H9 (cell line): ENCODE data around the gene KCNAB2. TPM values are rescaled to one million over a fixed set of nuclear protein-coding genes. Genes with fewer than 3 reads are reported as not detected.

Source experiments
- DNase-seq: peaks from one replicate; pipeline ENCODE4 v3.0.0-alpha.2; 2017
- H2AFZ ChIP-seq: one replicate; pipeline ENCODE4 v1.6.1; 2013; ENCODE audit warnings: mild to moderate bottlenecking, low read length, control low read depth, moderate library complexity
- H2AK5ac ChIP-seq: 2 replicates; pipeline ENCODE4 v1.6.1; 2013; ENCODE audit warnings: low read length, control low read depth, mixed read lengths; ENCODE audit not compliant: insufficient read length
- H2BK120ac ChIP-seq: one replicate; pipeline ENCODE4 v1.6.1; 2013; ENCODE audit warnings: low read depth, mild to moderate bottlenecking, low read length, control low read depth, inconsistent platforms; ENCODE audit not compliant: poor library complexity, severe bottlenecking
- H2BK12ac ChIP-seq: 2 replicates; pipeline ENCODE4 v1.6.1; 2013; ENCODE audit warnings: low read length, control low read depth, mixed read lengths, low read depth; ENCODE audit not compliant: insufficient read length
- H2BK15ac ChIP-seq: 2 replicates; pipeline ENCODE4 v1.6.1; 2013; ENCODE audit warnings: low read depth, low read length, control low read depth
- H2BK20ac ChIP-seq: one replicate; pipeline ENCODE4 v1.6.1; 2013; ENCODE audit warnings: low read depth, mild to moderate bottlenecking, low read length, control low read depth, inconsistent platforms; ENCODE audit not compliant: poor library complexity, severe bottlenecking
- H2BK5ac ChIP-seq: 2 replicates; pipeline ENCODE4 v1.6.1; 2013; ENCODE audit warnings: low read length, control low read depth, mixed read lengths; ENCODE audit not compliant: insufficient read length
- H3K14ac ChIP-seq: 2 replicates; pipeline ENCODE4 v1.6.1; 2013; ENCODE audit warnings: low read length, control low read depth; ENCODE audit not compliant: insufficient read depth
- H3K18ac ChIP-seq: 2 replicates; pipeline ENCODE4 v1.6.1; 2013; ENCODE audit warnings: low read depth, mild to moderate bottlenecking, mixed read lengths, low read length, control low read depth; ENCODE audit not compliant: insufficient read length
- H3K23ac ChIP-seq: 2 replicates; pipeline ENCODE4 v1.6.1; 2013; ENCODE audit warnings: low read length, control low read depth, mixed read lengths, low read depth; ENCODE audit not compliant: insufficient read length
- H3K23me2 ChIP-seq: 2 replicates; pipeline ENCODE4 v1.6.1; 2013; ENCODE audit warnings: low read depth, mild to moderate bottlenecking, mixed read lengths, low read length, control low read depth; ENCODE audit not compliant: insufficient read length, poor library complexity, severe bottlenecking
- H3K27ac ChIP-seq: 2 replicates; pipeline ENCODE4 v1.5.1; 2013; ENCODE audit warnings: low read length, control low read depth, mixed read lengths, low read depth; ENCODE audit not compliant: insufficient read length
- H3K27me3 ChIP-seq: 2 replicates; pipeline ENCODE4 v1.6.1; 2013; ENCODE audit warnings: low read length, control low read depth, inconsistent platforms; ENCODE audit not compliant: insufficient read depth
- H3K4ac ChIP-seq: 2 replicates; pipeline ENCODE4 v1.6.1; 2013; ENCODE audit warnings: low read depth, mild to moderate bottlenecking, control low read depth, inconsistent platforms, low read length, moderate library complexity
- H3K4me1 ChIP-seq: 2 replicates; pipeline ENCODE4 v1.6.1; 2013; ENCODE audit warnings: low read length, control low read depth, inconsistent platforms; ENCODE audit not compliant: insufficient read depth
- H3K4me2 ChIP-seq: 2 replicates; pipeline ENCODE4 v1.6.1; 2013; ENCODE audit warnings: low read length, control low read depth, mixed read lengths; ENCODE audit not compliant: insufficient read length, insufficient read depth
- H3K56ac ChIP-seq: 2 replicates; pipeline ENCODE4 v1.6.1; 2013; ENCODE audit warnings: low read depth, mild to moderate bottlenecking, mixed read lengths, low read length, control low read depth; ENCODE audit not compliant: insufficient read length
- H3K79me1 ChIP-seq: 2 replicates; pipeline ENCODE4 v1.6.1; 2013; ENCODE audit warnings: low read depth, mild to moderate bottlenecking, moderate library complexity, low read length, control low read depth, inconsistent platforms; ENCODE audit not compliant: insufficient read depth, poor library complexity, severe bottlenecking
- H3K79me2 ChIP-seq: 2 replicates; pipeline ENCODE4 v1.6.1; 2013; ENCODE audit warnings: low read length, control low read depth, inconsistent platforms; ENCODE audit not compliant: insufficient read depth
- H3K9ac ChIP-seq: 2 replicates; pipeline ENCODE4 v1.6.1; 2013; ENCODE audit warnings: low read length, control low read depth, mixed read lengths; ENCODE audit not compliant: insufficient read length; ENCODE audit errors: extremely low read depth
- H3K9me3 ChIP-seq: one replicate; pipeline ENCODE4 v1.6.1; 2013; ENCODE audit warnings: low read depth, low read length, inconsistent platforms; ENCODE audit not compliant: control insufficient read depth
- H3T11ph ChIP-seq: one replicate; pipeline ENCODE4 v1.6.1; 2013; ENCODE audit warnings: mild to moderate bottlenecking, low read length, control low read depth, inconsistent platforms
- H4K20me1 ChIP-seq: one replicate; pipeline ENCODE4 v1.6.1; 2013; ENCODE audit not compliant: control insufficient read depth, insufficient read length, insufficient read depth
- H4K5ac ChIP-seq: 2 replicates; pipeline ENCODE4 v1.6.1; 2013; ENCODE audit warnings: low read depth, mild to moderate bottlenecking, mixed read lengths, low read length, control low read depth; ENCODE audit not compliant: insufficient read length
- H4K8ac ChIP-seq: replicated peaks from 2 replicates; pipeline ENCODE4 v1.6.1; 2013; ENCODE audit warnings: low read length, control low read depth, mixed read lengths, low read depth; ENCODE audit not compliant: insufficient read length
- H4K91ac ChIP-seq: 2 replicates; pipeline ENCODE4 v1.6.1; 2013; ENCODE audit warnings: low read depth, mild to moderate bottlenecking, moderate library complexity, mixed read lengths, low read length, control low read depth; ENCODE audit not compliant: insufficient read length
- H3K27ac Mint-ChIP-seq, 3 experiments: 2 replicates in 2 of 3; 3 replicates in 1 of 3; pipeline ENCODE4 v1.8.0; 2020 to 2021; ENCODE audit warnings: mixed read lengths in 3 of 3, mild to moderate bottlenecking in 1 of 3, moderate library complexity in 1 of 3
- H3K27me3 Mint-ChIP-seq: 2 replicates; pipeline ENCODE4 v1.8.0; 2021; ENCODE audit warnings: low read depth, mild to moderate bottlenecking, moderate library complexity, mixed read lengths
- H3K36me3 Mint-ChIP-seq, 3 experiments: 2 replicates in 2 of 3; 3 replicates in 1 of 3; pipeline ENCODE4 v1.8.0; 2020 to 2021; ENCODE audit warnings: low read depth in 3 of 3, mixed read lengths in 3 of 3; ENCODE audit not compliant: insufficient read depth in 1 of 3
- H3K4me1 Mint-ChIP-seq, 2 experiments: 2 replicates each; pipeline ENCODE4 v1.8.0; 2020; ENCODE audit warnings: mixed read lengths in 2 of 2
- H3K4me3 Mint-ChIP-seq, 2 experiments: 2 replicates in 1 of 2; 3 replicates in 1 of 2; pipeline ENCODE4 v1.8.0; 2020 to 2021; ENCODE audit warnings: mild to moderate bottlenecking in 2 of 2, mixed read lengths in 2 of 2, moderate library complexity in 1 of 2
- H3K9me3 Mint-ChIP-seq, 2 experiments: 2 replicates in 1 of 2; 3 replicates in 1 of 2; pipeline ENCODE4 v1.8.0; 2020; ENCODE audit warnings: mild to moderate bottlenecking in 2 of 2, mixed read lengths in 2 of 2, moderate library complexity in 1 of 2
- WGBS: extraction: QIAGEN DNeasy Blood & Tissue Kit; methylation state at CpG from one replicate; pipeline ENCODE4 v1.1.7; 2013; ENCODE audit warnings: missing lambda C conversion rate, low lambda C conversion rate, mixed read lengths; ENCODE audit not compliant: insufficient read length; ENCODE audit errors: extremely low coverage; 5-methylcytosine and 5-hydroxymethylcytosine counted together
- total RNA-seq: library from RNA; stranded (reverse); gene quantifications from 2 replicates; pipeline ENCODE4 v1.2.1, GENCODE V29; 2021
- TF ChIP-seq, protein P1 (sequence below): fragments of 200-600 bp; sonication (generic); conservative IDR thresholded peaks from 3 replicates; pipeline ENCODE4 v1.8.0; 2021; ENCODE audit warnings: antibody characterized with exemption, mild to moderate bottlenecking

KCNAB2 gene
- total RNA-seq, 1 experiment from 2014 or later, result 8.3 TPM

DNA sequence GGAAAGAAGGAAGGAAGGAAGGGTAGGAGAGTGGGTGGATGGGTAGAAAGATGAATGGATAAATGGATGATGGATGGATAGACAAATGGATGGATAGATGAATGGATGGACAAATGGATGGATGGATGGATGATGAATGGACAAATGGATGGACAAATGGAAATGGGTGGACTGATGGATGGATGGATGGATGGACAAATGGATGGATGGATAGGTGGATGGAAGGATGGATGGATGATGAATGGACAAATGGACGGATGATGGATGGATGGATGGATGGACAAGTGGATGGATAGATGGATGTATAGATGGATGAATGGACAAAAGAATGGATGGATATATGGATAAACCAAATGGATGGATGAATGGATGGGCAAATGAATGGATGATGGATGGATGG, 103.9 kb downstream of the KCNAB2 start:
- Mint-ChIP-seq H3K27me3 (peaks cover 37% of the 10 kb centered on the region), H3K4me1 (peaks cover 2 to 3% of the 10 kb centered on the region in 2 experiments; a peak in 2 of 4 replicates), H3K27ac (no peak overlapping the region), H3K4me3 (no peak overlapping the region), H3K9me3 (no peaks in the 10 kb centered on the region), H3K36me3 (no peaks in the 10 kb centered on the region)
- Histone ChIP-seq H3K9ac (no peak overlapping the region), H3K79me2 (no peaks in the 10 kb centered on the region), H3K79me1 (no peaks in the 10 kb centered on the region), H3K4me2 (no peak overlapping the region), H2BK12ac (no peak overlapping the region), H4K8ac (no peak overlapping the region), H3T11ph (no peak overlapping the region), H3K9me3 (no peaks in the 10 kb centered on the region), H4K91ac (no peak overlapping the region), H3K18ac (no peak overlapping the region), H3K56ac (no peak overlapping the region), H3K27me3 (peaks cover 9% of the 10 kb centered on the region; the same call in 1 of the 2 replicates), H2AFZ (no peak overlapping the region), H4K20me1 (no peaks in the 10 kb centered on the region), H3K4ac (no peak overlapping the region), H2BK5ac (no peak overlapping the region), H3K23me2 (peaks cover 12% of the 10 kb centered on the region), H3K14ac (no peak overlapping the region), H2BK15ac (no peak overlapping the region), H3K27ac (no peak overlapping the region), H3K4me1 (no peaks in the 10 kb centered on the region), H2AK5ac (no peak overlapping the region), H2BK20ac (no peak overlapping the region), H3K23ac (no peak overlapping the region), H4K5ac (no peak overlapping the region), H2BK120ac (no peak overlapping the region)
- DNase-seq, result no peak
- no CpG with 5 or more reads among the region's 1 CpG for WGBS
- TF ChIP-seq, protein P1, sequence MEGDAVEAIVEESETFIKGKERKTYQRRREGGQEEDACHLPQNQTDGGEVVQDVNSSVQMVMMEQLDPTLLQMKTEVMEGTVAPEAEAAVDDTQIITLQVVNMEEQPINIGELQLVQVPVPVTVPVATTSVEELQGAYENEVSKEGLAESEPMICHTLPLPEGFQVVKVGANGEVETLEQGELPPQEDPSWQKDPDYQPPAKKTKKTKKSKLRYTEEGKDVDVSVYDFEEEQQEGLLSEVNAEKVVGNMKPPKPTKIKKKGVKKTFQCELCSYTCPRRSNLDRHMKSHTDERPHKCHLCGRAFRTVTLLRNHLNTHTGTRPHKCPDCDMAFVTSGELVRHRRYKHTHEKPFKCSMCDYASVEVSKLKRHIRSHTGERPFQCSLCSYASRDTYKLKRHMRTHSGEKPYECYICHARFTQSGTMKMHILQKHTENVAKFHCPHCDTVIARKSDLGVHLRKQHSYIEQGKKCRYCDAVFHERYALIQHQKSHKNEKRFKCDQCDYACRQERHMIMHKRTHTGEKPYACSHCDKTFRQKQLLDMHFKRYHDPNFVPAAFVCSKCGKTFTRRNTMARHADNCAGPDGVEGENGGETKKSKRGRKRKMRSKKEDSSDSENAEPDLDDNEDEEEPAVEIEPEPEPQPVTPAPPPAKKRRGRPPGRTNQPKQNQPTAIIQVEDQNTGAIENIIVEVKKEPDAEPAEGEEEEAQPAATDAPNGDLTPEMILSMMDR, result no peak
